D721Med (cell line): ENCODE measurements around the gene RILP.

Experiments used
- DNase-seq: peaks from one replicate; pipeline ENCODE4 v3.0.0; 2011; ENCODE audit warnings: low spot score; ENCODE audit not compliant: insufficient read length
- FAIRE-seq: peaks from 2 replicates; lab custom pipeline; 2011; peaks lifted over from hg19 to GRCh38; lab: Jason Lieb, UNC
- CTCF ChIP-seq: IDR thresholded peaks from 2 replicates; pipeline ENCODE4 v1.5.1; 2012; ENCODE audit warnings: mild to moderate bottlenecking, control low read depth; ENCODE audit not compliant: insufficient read depth; ENCODE audit errors: missing control alignments

RILP gene

GRCh38 chr17:1646199-1646875 is 3.3 kb downstream of the RILP start:
- FAIRE-seq (no peak), DNase-seq (no peak)
- TF ChIP-seq CTCF, result no peak

- FAIRE-seq (no peak), DNase-seq (no peak)
- TF ChIP-seq CTCF, result no peak
Observed at GRCh38 chr17:1645207-1646171, 4.2 kb downstream of the RILP start, which contains the start of gene SCARF1. TSS of gene SCARF1 (minus strand) at chr17:1645732. CDS start at chr17:1645697, 35 bp downstream.

GRCh38 chr17:1644493-1645206 is 5.0 kb downstream of the RILP start:
- FAIRE-seq, result no peak
- no peak for TF ChIP-seq CTCF
- DNase-seq, result no peak

GRCh38 chr17:1643999-1644492 is 5.6 kb downstream of the RILP start:
- FAIRE-seq (no peak), DNase-seq (no peak)
- TF ChIP-seq CTCF, result no peak

- FAIRE-seq (no peak), DNase-seq (no peak)
- no peak for TF ChIP-seq CTCF
Observed at GRCh38 chr17:1643293-1643998, 6.2 kb downstream of the RILP start.

GRCh38 chr17:1641065-1641403 is 8.6 kb downstream of the RILP start:
- TF ChIP-seq CTCF, result no peak
- FAIRE-seq (no peak), DNase-seq (no peak)
